A549 (cell line): ENCODE data around the gene TMEM9. TPM values are rescaled to one million over a fixed set of nuclear protein-coding genes. Genes with fewer than 3 reads are reported as not detected.

Experiments
- ATAC-seq, 2 experiments: fragments of 200-7000 bp in 1 of 2; fragments of >200 bp in 1 of 2; cut with Nextera tagmentation in 1 of 2; cut with Tn5 transposase in 1 of 2; 3 replicates each; pipeline versions ENCODE4 v1.8.0 to v1.9.1; 2018 to 2020; ENCODE audit warnings: mild to moderate bottlenecking in 1 of 2, moderate library complexity in 1 of 2
- CTCF ChIA-PET: fragments of 300-600 bp; sonication (Branson Sonifier 250); formaldehyde crosslinking; extraction: SDS; loops from one replicate; lab custom pipeline; 2021; ENCODE audit warnings: antibody characterized with exemption, inconsistent platforms; lab: Yijun Ruan, JAX
- POLR2A ChIA-PET: fragments of 350-600 bp; formaldehyde crosslinking; extraction: SDS; loops from one replicate; lab custom pipeline; 2021; ENCODE audit warnings: antibody characterized with exemption, inconsistent platforms; lab: Yijun Ruan, JAX
- DNase-seq, 2 experiments: peaks; one replicate each; pipeline versions ENCODE4 v3.0.0 to v3.0.0-alpha.2; 2011 to 2016; ENCODE audit warnings: low read depth in 1 of 2, low spot score in 1 of 2
- FAIRE-seq: peaks from 2 replicates; lab custom pipeline; 2011; peaks lifted over from hg19 to GRCh38; lab: Jason Lieb, UNC
- H3K27ac ChIP-seq, 2 experiments: fragments of >200 bp; sonication (Bioruptor Twin); formaldehyde crosslinking; 3 replicates each; pipeline ENCODE4 v1.5.1; 2016 to 2017
- H3K4me1 ChIP-seq: fragments of >200 bp; sonication (Bioruptor Twin); formaldehyde crosslinking; 3 replicates; pipeline ENCODE4 v1.6.1; 2016
- H3K4me2 ChIP-seq: fragments of >200 bp; sonication (Bioruptor Twin); formaldehyde crosslinking; 3 replicates; pipeline ENCODE4 v1.6.1; 2016
- H3K4me3 ChIP-seq: fragments of >200 bp; sonication (Bioruptor Twin); formaldehyde crosslinking; 3 replicates; pipeline ENCODE4 v1.5.1; 2016
- H3K9me3 ChIP-seq: fragments of >200 bp; sonication (Bioruptor Twin); formaldehyde crosslinking; 3 replicates; pipeline ENCODE4 v1.6.1; 2016
- BHLHE40 ChIP-seq: IDR thresholded peaks from 2 replicates; pipeline ENCODE4 v1.6.1; 2012; ENCODE audit warnings: low read depth, low read length, inconsistent platforms
- CBX2 ChIP-seq: fragments of 200-600 bp; sonication (generic); IDR thresholded peaks from 2 replicates; pipeline ENCODE4 v1.6.1; 2016; ENCODE audit warnings: low read depth, mild to moderate bottlenecking, borderline replicate concordance
- EHMT2 ChIP-seq: fragments of 200-600 bp; sonication (generic); IDR thresholded peaks from 2 replicates; pipeline ENCODE4 v1.6.1; 2016; ENCODE audit warnings: antibody characterized with exemption, low read depth, mild to moderate bottlenecking, moderate library complexity
- EP300 ChIP-seq, 2 experiments: fragments of >200 bp; sonication (Bioruptor Twin); formaldehyde crosslinking; IDR thresholded peaks; 2 replicates in 1 of 2; 3 replicates in 1 of 2; pipeline ENCODE4 v1.6.1; 2016 to 2017
- ESRRA ChIP-seq: fragments of 150-350 bp; IDR thresholded peaks from 2 replicates; pipeline ENCODE4 v1.6.1; 2014; ENCODE audit warnings: mild to moderate bottlenecking, low read length, borderline replicate concordance
- FOXS1 ChIP-seq: fragments of 250-450 bp; sonication (Bioruptor Pico); IDR thresholded peaks from 2 replicates; pipeline ENCODE4 v1.5.0; 2020; ENCODE audit warnings: mild to moderate bottlenecking, moderate library complexity
- HOXA7 ChIP-seq: fragments of 250-450 bp; sonication (Bioruptor Pico); IDR thresholded peaks from 2 replicates; pipeline ENCODE4 v1.5.0; 2020; ENCODE audit warnings: mild to moderate bottlenecking, moderate library complexity
- HOXB5 ChIP-seq: fragments of 250-450 bp; sonication (Bioruptor Pico); IDR thresholded peaks from 2 replicates; pipeline ENCODE4 v1.5.0; 2020; ENCODE audit warnings: mild to moderate bottlenecking, moderate library complexity
- JUN ChIP-seq, 2 experiments: fragments of >200 bp; sonication (Bioruptor Twin); formaldehyde crosslinking; IDR thresholded peaks; 2 replicates in 1 of 2; 3 replicates in 1 of 2; pipeline ENCODE4 v1.6.1; 2016 to 2017
- MAZ ChIP-seq: fragments of 150-350 bp; IDR thresholded peaks from 2 replicates; pipeline ENCODE4 v1.6.1; 2014; ENCODE audit warnings: antibody characterized with exemption, low read depth, low read length, borderline replicate concordance
- NFE2L2 ChIP-seq: fragments of 150-350 bp; conservative IDR thresholded peaks from 2 replicates; pipeline ENCODE4 v1.6.1; 2014; ENCODE audit warnings: low read length
- NPAS2 ChIP-seq: fragments of 250-450 bp; sonication (Bioruptor Pico); IDR thresholded peaks from 2 replicates; pipeline ENCODE4 v1.8.0; 2022; ENCODE audit warnings: mild to moderate bottlenecking, moderate library complexity, borderline replicate concordance
- PHF8 ChIP-seq: fragments of 200-600 bp; sonication (generic); IDR thresholded peaks from 2 replicates; pipeline ENCODE4 v1.6.1; 2016; ENCODE audit warnings: low read depth, mild to moderate bottlenecking, antibody characterized with exemption, moderate library complexity, borderline replicate concordance
- RARB ChIP-seq: fragments of 250-450 bp; sonication (Bioruptor Pico); IDR thresholded peaks from 2 replicates; pipeline ENCODE4 v1.8.0; 2021; ENCODE audit warnings: mild to moderate bottlenecking, moderate library complexity
- RCOR1 ChIP-seq: fragments of 150-350 bp; IDR thresholded peaks from 2 replicates; pipeline ENCODE4 v1.6.1; 2014; ENCODE audit warnings: antibody characterized with exemption, low read length, low read depth
- REST ChIP-seq: fragments of 200-600 bp; sonication (generic); IDR thresholded peaks from 2 replicates; pipeline ENCODE4 v1.6.1; 2016; ENCODE audit warnings: antibody characterized with exemption, mild to moderate bottlenecking, moderate library complexity
- RNF2 ChIP-seq: fragments of 200-600 bp; sonication (generic); IDR thresholded peaks from 2 replicates; pipeline ENCODE4 v1.6.1; 2016; ENCODE audit warnings: low read depth, mild to moderate bottlenecking, antibody characterized with exemption, moderate library complexity, borderline replicate concordance
- SREBF2 ChIP-seq: fragments of 450-650 bp; IDR thresholded peaks from 2 replicates; pipeline ENCODE4 v1.6.1; 2014; ENCODE audit warnings: mild to moderate bottlenecking, moderate library complexity
- ZC3H11A ChIP-seq: fragments of 450-650 bp; IDR thresholded peaks from 2 replicates; pipeline ENCODE4 v1.6.1; 2014; ENCODE audit warnings: antibody characterized with exemption, mild to moderate bottlenecking
- ZFP36 ChIP-seq: fragments of 450-650 bp; IDR thresholded peaks from 2 replicates; pipeline ENCODE4 v1.6.1; 2014; ENCODE audit warnings: borderline replicate concordance; ENCODE audit not compliant: partially characterized antibody
- WGBS: methylation state at CpG from one replicate; pipeline ENCODE4 v1.1.6; 2017; ENCODE audit errors: missing lambda C conversion rate; 5-methylcytosine and 5-hydroxymethylcytosine counted together
- polyA plus RNA-seq, 4 experiments: library from polyadenylated mRNA; depleted of rRNA in 3 of 4; stranded (reverse); fragments of >200 nt; fragmentation: RNase III in 1 of 4; extraction: RNeasy Plus Mini Kit Qiagen cat#74134 plus additional on column Dnase treatment in 1 of 4; gene quantifications; 2 replicates in 3 of 4; 3 replicates in 1 of 4; pipeline ENCODE4 v1.2.3, GENCODE V29; 2011 to 2017
- TF ChIP-seq, protein P1 (sequence below): fragments of >200 bp; sonication (Bioruptor Twin); formaldehyde crosslinking; IDR thresholded peaks from 3 replicates; pipeline ENCODE4 v1.6.1; 2016

Gene TMEM9
- polyA plus RNA-seq, 2 of the 4 experiments (the other 2 are of a cell fraction): 86.8 to 97.0 TPM

DNA sequence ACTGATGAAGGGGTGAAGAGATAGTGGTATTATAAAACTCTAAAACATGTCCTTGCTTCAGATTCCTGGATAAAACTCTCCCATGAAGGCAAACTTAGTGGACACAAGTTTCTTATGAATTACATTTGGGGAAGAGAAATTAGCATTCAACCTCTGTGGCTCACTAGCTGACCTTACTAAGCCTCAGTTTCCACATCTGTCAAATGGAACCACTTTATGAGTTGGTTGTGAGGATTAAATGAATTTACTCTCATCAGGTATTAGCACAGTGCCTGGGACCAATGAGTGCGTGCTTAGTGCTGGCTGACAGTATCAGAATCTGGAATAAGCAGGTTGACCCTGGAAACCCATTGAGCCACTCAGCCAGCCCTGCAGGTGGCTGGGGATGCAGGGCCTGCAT lies 44.6 kb downstream of the TMEM9 start:
- 89% methylated on average over 1 of the region's 1 CpG for WGBS
- ChIA-PET CTCF (interaction anchor here (0.6 to 3.4 kb wide), 5 partner anchors 10 to 551 kb away, joined by 3 to 15 read pairs (median 4); no protein-coding TSS in a partner anchor), POLR2A (no interaction called here)
- Histone ChIP-seq H3K4me3 (no peak overlapping the region), H3K4me2 (no peak overlapping the region), H3K4me1 (peaks cover 4% of the 10 kb centered on the region; the same call in 1 of the 3 replicates), H3K27ac (no peak overlapping the region), H3K9me3 (no peaks in the 10 kb centered on the region)
- no peak for ATAC-seq
- TF ChIP-seq REST: no peak
- no peak for TF ChIP-seq HOXA7 (CRISPR knock-in tag)
- TF ChIP-seq ZFP36: no peak
- no peak for TF ChIP-seq NPAS2 (CRISPR knock-in tag)
- no peak for TF ChIP-seq RNF2
- no peak for TF ChIP-seq FOXS1 (CRISPR knock-in tag)
- TF ChIP-seq RCOR1: no peak
- TF ChIP-seq EHMT2: no peak
- no peak for TF ChIP-seq CBX2
- TF ChIP-seq PHF8: no peak
- TF ChIP-seq NFE2L2: no peak
- no peak for DNase-seq
- FAIRE-seq: no peak

DNA sequence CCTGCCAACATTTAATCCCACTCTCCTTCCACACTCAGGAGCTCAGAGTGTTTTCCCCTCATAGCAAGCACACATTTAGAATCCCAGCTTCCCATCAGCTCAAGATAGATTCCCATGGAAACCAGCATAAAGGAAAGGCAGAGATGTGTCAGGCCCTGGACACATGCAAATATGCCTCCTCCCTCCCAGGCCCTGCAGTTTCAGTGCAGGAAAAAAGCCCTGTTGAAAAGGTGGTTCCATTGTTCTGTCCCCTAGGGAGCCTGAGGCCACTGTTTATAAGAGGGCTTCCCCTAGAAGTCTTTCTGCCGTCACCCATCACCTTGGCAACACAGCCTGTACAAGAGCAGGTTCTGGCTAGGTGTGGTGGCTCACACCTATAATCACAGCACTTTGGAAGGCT lies 45.7 kb downstream of the TMEM9 start:
- no peak for DNase-seq
- Histone ChIP-seq H3K4me3 (no peak overlapping the region), H3K27ac (no peak overlapping the region), H3K9me3 (no peaks in the 10 kb centered on the region), H3K4me2 (no peak overlapping the region)
- 82% methylated on average over 1 of the region's 1 CpG for WGBS
- POLR2A ChIA-PET: interaction anchor here (0.7 kb wide), 1 partner anchor 133 kb away, joined by 6 read pairs; no protein-coding TSS in a partner anchor
- TF ChIP-seq ZC3H11A (no peak), EP300 (IDR thresholded peaks at IDR 0.05) (no peak), ZFP36 (no peak), BHLHE40 (no peak), JUN (IDR thresholded peaks at IDR 0.05) (no peak), ESRRA (no peak), RARB (no peak), REST (no peak), HOXB5 (CRISPR knock-in tag) (no peak), MAZ (no peak), SREBF2 (no peak)
- TF ChIP-seq, protein P1, sequence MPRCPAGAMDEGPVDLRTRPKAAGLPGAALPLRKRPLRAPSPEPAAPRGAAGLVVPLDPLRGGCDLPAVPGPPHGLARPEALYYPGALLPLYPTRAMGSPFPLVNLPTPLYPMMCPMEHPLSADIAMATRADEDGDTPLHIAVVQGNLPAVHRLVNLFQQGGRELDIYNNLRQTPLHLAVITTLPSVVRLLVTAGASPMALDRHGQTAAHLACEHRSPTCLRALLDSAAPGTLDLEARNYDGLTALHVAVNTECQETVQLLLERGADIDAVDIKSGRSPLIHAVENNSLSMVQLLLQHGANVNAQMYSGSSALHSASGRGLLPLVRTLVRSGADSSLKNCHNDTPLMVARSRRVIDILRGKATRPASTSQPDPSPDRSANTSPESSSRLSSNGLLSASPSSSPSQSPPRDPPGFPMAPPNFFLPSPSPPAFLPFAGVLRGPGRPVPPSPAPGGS: no peak
- TF ChIP-seq, all 56 proteins: peak for 0
- FAIRE-seq: no peak
- no peak for ATAC-seq
- peaks cover 1% of the 10 kb centered on the region; the same call in 1 of the 3 replicates for H3K4me1 ChIP-seq
- CTCF ChIA-PET: interaction anchor here (0.6 to 3.4 kb wide), 5 partner anchors 11 to 1146 kb away, joined by 3 to 15 read pairs (median 5); no protein-coding TSS in a partner anchor
